GM12875 (cell line): ENCODE measurements around the gene PARD3B.

Experiments used
- H3K4me3 ChIP-seq: one replicate; pipeline ENCODE4 v1.5.1; 2011; ENCODE audit warnings: low read depth, low read length, control low read depth
- TF ChIP-seq, protein P1 (sequence below): IDR thresholded peaks from 2 replicates; pipeline ENCODE4 v1.5.1; 2011; ENCODE audit warnings: low read depth, mild to moderate bottlenecking, control low read depth, inconsistent platforms, low read length, moderate library complexity, borderline replicate concordance; ENCODE audit not compliant: insufficient read depth

The PARD3B gene

DNA sequence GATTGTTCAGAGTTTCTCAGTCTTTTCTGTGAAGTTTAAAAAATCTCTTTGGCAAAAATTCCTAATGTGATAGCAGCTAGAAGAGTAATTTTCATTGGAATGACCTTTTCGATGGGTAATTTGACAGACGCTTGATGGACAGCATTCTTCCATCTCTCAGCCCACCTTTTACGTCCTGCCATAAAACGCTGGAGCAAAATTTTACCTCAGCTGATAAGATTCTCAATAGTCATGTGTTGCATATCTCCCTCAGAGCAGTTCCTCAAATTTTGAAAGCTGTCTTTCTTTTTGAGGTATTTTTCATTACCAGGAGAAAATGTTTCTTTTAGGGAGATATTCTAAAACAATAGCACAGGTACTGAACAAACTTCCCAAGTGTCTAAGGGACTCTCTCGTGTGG, 441.4 kb downstream of the PARD3B start:
- no peak overlapping the region for H3K4me3 ChIP-seq
- TF ChIP-seq, protein P1, sequence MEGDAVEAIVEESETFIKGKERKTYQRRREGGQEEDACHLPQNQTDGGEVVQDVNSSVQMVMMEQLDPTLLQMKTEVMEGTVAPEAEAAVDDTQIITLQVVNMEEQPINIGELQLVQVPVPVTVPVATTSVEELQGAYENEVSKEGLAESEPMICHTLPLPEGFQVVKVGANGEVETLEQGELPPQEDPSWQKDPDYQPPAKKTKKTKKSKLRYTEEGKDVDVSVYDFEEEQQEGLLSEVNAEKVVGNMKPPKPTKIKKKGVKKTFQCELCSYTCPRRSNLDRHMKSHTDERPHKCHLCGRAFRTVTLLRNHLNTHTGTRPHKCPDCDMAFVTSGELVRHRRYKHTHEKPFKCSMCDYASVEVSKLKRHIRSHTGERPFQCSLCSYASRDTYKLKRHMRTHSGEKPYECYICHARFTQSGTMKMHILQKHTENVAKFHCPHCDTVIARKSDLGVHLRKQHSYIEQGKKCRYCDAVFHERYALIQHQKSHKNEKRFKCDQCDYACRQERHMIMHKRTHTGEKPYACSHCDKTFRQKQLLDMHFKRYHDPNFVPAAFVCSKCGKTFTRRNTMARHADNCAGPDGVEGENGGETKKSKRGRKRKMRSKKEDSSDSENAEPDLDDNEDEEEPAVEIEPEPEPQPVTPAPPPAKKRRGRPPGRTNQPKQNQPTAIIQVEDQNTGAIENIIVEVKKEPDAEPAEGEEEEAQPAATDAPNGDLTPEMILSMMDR = no peak

DNA sequence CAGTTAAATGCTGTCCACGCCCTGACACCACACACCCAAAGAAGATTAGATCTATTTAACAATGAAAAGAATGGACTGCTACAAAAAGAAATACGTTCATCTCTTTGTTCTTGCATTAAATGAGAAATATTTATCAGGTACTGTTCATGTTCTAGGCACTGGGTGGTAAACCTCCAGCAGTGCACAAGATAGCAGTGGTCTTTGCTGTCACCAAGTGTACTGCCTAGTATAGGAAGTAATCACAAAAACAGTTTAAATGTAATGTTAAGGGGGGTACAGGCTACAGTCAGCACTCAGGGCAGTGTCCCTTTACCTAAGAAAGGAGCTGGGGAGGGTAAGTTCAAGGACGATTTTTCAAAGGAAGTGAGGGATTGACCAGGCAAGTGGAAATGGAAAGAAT, 443.6 kb downstream of the PARD3B start:
- H3K4me3 ChIP-seq = no peak overlapping the region
- TF ChIP-seq, protein P1 = no peak

DNA sequence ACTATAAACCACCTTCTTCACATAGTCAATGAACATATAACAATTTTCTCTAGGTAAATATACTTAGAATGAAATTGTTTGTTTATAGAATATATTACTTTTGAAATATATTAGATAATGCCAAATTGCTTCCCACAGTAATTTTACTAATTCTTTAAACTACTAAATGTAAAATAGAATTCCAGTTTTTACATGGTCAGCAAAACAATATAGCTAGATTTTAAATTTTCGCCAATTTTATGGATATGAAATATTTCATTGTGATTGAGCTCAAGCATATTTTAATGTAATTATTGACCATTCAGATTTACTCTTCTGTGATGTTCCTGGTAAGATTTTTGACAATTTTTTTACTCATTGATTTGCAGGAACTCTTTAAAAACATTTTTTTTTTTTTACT, 444.6 kb downstream of the PARD3B start:
- TF ChIP-seq, protein P1 = no peak

DNA sequence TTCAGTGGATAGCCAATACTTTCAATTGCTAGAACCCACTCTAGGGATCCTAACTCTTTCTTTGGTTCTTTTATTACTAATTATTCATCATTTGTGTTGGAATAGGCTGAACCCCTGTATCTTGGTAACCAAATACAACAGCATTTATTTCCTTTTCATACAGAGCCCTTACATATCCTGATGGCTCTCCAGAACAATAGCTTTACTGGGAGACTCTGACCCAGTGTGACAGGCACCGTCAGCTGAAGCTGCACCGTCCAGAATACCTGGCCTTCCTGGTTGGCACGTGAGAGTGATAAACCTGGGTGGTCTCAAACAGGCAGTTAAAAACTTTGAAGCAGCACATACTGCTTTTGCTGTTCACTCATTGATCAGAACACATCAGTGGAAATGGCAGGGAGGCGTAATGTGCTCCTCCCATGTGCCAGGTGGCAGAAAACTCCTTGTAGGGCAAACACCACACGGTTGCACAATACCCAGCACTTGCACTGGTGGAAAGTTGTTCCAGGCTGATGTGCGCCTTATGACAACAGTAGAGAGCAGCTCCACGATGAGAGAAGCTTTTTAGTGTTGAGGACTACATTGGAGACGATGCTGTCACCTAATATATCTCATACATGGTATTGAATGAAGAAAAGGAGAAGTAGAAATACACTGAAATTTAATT, 456.2 kb downstream of the PARD3B start:
- no peak overlapping the region for H3K4me3 ChIP-seq
- TF ChIP-seq, protein P1 = no peak

More for the DNA sequence above, 444.6 kb downstream of the PARD3B start:
- no peak overlapping the region for H3K4me3 ChIP-seq

DNA sequence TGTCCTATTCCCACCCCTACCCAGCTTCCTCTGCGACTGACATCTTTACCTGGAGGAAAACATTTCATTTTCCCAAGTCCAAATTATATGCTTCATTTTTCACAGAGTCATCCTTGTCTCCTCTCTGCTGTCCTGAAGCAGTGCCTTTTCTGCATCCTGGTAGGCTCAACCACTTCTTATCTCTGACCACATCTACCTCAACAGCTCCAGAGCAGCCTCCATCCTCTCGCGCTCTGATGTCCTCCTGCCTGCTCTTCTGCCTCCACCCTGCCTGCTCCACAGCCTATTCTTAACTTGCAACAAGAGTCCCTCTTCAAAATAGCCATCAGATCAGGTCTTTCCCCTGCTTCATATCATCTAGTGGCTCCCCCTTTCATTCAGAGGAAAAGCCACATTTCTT, 457.1 kb downstream of the PARD3B start:
- TF ChIP-seq, protein P1 = no peak
- H3K4me3 ChIP-seq = no peak overlapping the region

DNA sequence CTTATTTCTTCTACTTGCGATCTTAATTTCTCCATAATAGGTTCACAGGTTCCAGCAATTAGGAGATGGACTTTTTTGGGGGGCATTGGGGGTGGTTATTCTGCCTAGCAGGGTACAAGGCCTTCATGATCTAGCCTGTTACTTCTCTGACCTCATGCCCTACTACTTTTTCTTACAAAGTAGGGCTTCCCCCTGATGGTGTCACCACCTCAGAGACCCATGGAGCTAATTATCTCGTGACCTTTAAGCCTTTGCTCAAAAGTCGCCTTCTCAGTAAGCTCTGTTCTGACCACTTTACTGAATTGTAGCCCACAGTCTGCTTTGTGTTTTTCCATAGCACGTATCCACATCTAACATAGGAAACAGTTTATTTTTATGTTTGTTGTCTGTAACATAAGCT, 458.0 kb downstream of the PARD3B start:
- TF ChIP-seq, protein P1 = no peak
- no peak overlapping the region for H3K4me3 ChIP-seq

DNA sequence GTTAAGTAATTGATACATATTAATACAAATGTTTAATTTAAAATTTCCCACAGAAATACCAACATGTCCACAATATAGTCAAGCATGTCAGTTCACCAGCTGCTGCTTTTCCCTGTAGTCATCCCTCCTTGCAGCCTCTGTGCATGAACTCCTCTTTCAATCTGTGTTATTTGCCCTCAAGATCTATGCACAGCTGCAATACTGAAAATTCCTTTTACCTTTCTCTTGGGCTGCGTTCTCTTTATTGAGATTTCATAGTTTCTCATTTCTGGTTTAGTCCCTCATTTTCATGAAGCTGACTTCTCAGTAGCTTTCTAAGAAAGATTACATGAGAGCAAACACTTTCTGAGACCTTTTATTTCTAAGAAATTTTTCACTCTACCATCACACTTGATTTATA, 464.9 kb downstream of the PARD3B start:
- H3K4me3 ChIP-seq = no peak overlapping the region
- TF ChIP-seq, protein P1 = no peak
